Testis (tissue), 2 donors: ENCODE data around the gene ARL15.

ENCODE experiments used
- POLR2A ChIP-seq: fragments of 450-650 bp; IDR thresholded peaks from one replicate; pipeline ENCODE4 v1.6.1; 2017; ENCODE audit warnings: antibody characterized with exemption, mild to moderate bottlenecking, moderate library complexity
- TF ChIP-seq, protein P1 (sequence below), 3 experiments: fragments of 450-650 bp in 2 of 3; fragments of 200-600 bp in 1 of 3; sonication (generic) in 1 of 3; IDR thresholded peaks; one replicate each; pipeline ENCODE4 v1.5.1; 2016 to 2019; ENCODE audit warnings: antibody characterized with exemption in 3 of 3, mild to moderate bottlenecking in 2 of 3, moderate library complexity in 1 of 3

DNA sequence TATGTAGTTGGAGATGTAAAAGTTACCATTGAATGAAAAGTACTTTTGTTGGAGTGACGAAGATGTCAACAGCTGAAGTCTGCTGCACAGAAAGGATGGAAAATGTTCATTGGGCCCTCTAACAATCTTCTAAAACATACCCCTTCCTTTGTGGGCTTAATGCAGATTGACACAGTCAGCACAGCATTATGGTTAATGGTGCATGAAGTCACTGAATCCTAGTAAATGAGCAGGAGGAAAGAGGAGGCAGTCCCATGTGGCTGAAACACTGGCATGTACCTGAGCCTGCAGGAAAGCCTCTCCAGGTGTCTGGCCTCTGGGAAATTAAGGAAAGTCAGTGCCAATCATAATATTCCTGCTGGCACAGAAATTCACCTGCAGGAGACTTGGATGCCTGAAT, 153.8 kb downstream of the ARL15 start:
- no peak for TF ChIP-seq POLR2A
- TF ChIP-seq, protein P1, sequence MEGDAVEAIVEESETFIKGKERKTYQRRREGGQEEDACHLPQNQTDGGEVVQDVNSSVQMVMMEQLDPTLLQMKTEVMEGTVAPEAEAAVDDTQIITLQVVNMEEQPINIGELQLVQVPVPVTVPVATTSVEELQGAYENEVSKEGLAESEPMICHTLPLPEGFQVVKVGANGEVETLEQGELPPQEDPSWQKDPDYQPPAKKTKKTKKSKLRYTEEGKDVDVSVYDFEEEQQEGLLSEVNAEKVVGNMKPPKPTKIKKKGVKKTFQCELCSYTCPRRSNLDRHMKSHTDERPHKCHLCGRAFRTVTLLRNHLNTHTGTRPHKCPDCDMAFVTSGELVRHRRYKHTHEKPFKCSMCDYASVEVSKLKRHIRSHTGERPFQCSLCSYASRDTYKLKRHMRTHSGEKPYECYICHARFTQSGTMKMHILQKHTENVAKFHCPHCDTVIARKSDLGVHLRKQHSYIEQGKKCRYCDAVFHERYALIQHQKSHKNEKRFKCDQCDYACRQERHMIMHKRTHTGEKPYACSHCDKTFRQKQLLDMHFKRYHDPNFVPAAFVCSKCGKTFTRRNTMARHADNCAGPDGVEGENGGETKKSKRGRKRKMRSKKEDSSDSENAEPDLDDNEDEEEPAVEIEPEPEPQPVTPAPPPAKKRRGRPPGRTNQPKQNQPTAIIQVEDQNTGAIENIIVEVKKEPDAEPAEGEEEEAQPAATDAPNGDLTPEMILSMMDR (IDR thresholded peaks at IDR 0.05) = no peak
